ENCODE results near the gene RPS19. TPM values are rescaled to one million over a fixed set of nuclear protein-coding genes. Genes with fewer than 3 reads are reported as not detected.
A peak's percentile ranks its signal among the peaks of the same experiment; 100 is the strongest.
"Not testable (repeated sequence)": the region's sequence is repeated elsewhere in the genome, so short reads cannot be mapped to it uniquely, and the experiment has no call there.

The RPS19 gene
- total RNA-seq, 4 donors from 2014 or later = 893 to 1,378 (median 1,179) TPM

GRCh38 chr19:41872775-41873647 is 13.0 kb downstream of the RPS19 start:
- intact Hi-C loops (cut with DNase I) = loop anchor here (5.0 kb wide), 2 partner anchors 64 to 84 kb away; partner anchors contain the start of gene RABAC1
- WGBS = 51% methylated on average over 18 of the region's 18 CpGs
- Histone ChIP-seq H3K9me3 (no peaks in the 10 kb centered on the region), H3K36me3 (peaks cover 10 to 50% (median 47%) of the 10 kb centered on the region in 4 donors), H3K27ac (replicated peaks in 1 of 4) (no peak overlapping the region), H3K4me1 (peaks cover 0 to 17% (median 10%) of the 10 kb centered on the region in 4 donors), H3K4me3 (no peak overlapping the region), H3K27me3 (no peaks in the 10 kb centered on the region)
- TF ChIP-seq CTCF (IDR thresholded peaks at IDR 0.05) (peak; percentile 34 to 61 (median 44)), EP300 (IDR thresholded peaks at IDR 0.05) (no peak), POLR2A (IDR thresholded peaks at IDR 0.05; ENCODE audit: low read depth) (no peak), POLR2AphosphoS5 (IDR thresholded peaks at IDR 0.05) (peak in 1 of 2 donors; percentile 33)
- DNase-seq (ENCODE audit: extremely low spot score) = no peak

- intact Hi-C loops (cut with DNase I) = not testable (repeated sequence)
- 91% methylated on average over 3 of the region's 3 CpGs for WGBS
Measured at GRCh38 chr19:41875973-41876372, 15.9 kb downstream of the RPS19 start.

GRCh38 chr19:41876847-41877832 is 17.1 kb downstream of the RPS19 start, which contains the start of gene CD79A:
CD79A (plus strand) TSS chr19:41877279; CDS start chr19:41877305, 26 bp downstream.
- H3K27ac ChIP-seq (replicated peaks in 1 of 4) = no peak within 1 kb of the TSS
- TF ChIP-seq CTCF (IDR thresholded peaks at IDR 0.05) (no peak), EP300 (IDR thresholded peaks at IDR 0.05) (no peak), POLR2AphosphoS5 (IDR thresholded peaks at IDR 0.05) (no peak), POLR2A (IDR thresholded peaks at IDR 0.05; ENCODE audit: low read depth) (no peak)
- intact Hi-C loops (cut with DNase I) = no loop called here
- H3K36me3 ChIP-seq = peaks cover 0 to 9% (median 7%) of the 10 kb centered on the region in 4 donors
- peaks cover 2 to 11% (median 5%) of the 10 kb centered on the region in 4 donors for H3K4me1 ChIP-seq
- H3K4me3 ChIP-seq = peak within 1 kb of the TSS in 1 of 4 donors; percentile 31
- 57% methylated on average over 9 of the region's 9 CpGs for WGBS
- no peaks in the 10 kb centered on the region for H3K27me3 ChIP-seq
- H3K9me3 ChIP-seq = no peaks in the 10 kb centered on the region
- no peak for DNase-seq (ENCODE audit: extremely low spot score)

More at GRCh38 chr19:41875973-41876372, 15.9 kb downstream of the RPS19 start:
- H3K27me3 ChIP-seq; H3K27ac ChIP-seq (replicated peaks in 1 of 4); H3K4me3 ChIP-seq; DNase-seq (ENCODE audit: extremely low spot score); H3K9me3 ChIP-seq: not testable (repeated sequence)
- Histone ChIP-seq H3K4me1 (peaks cover 0 to 16% (median 4%) of the 10 kb centered on the region in 4 donors), H3K36me3 (peaks cover 0 to 21% (median 19%) of the 10 kb centered on the region in 4 donors)

- DNase-seq (ENCODE audit: extremely low spot score) = no peak
- Histone ChIP-seq H3K4me3 (no peak overlapping the region), H3K27ac (replicated peaks in 1 of 4) (no peak overlapping the region), H3K27me3 (no peaks in the 10 kb centered on the region), H3K9me3 (no peaks in the 10 kb centered on the region), H3K36me3 (no peaks in the 10 kb centered on the region), H3K4me1 (peaks cover 9 to 14% (median 10%) of the 10 kb centered on the region in 4 donors)
- 66% methylated on average over 16 of the region's 17 CpGs for WGBS
- TF ChIP-seq POLR2A (IDR thresholded peaks at IDR 0.05; ENCODE audit: low read depth) (no peak), CTCF (IDR thresholded peaks at IDR 0.05) (no peak), EP300 (IDR thresholded peaks at IDR 0.05) (no peak)
- intact Hi-C loops (cut with DNase I) = no loop called here
Measured at GRCh38 chr19:41877916-41878905, 18.2 kb downstream of the RPS19 start.

Measured in esophagus muscularis mucosa (tissue), 4 donors.